Caco-2 (cell line): ENCODE data around the gene KCNG3. TPM values are rescaled to one million over a fixed set of nuclear protein-coding genes. Genes with fewer than 3 reads are reported as not detected.

Experiments used
- BruUV-seq: library from RNA; stranded (reverse); fragments of 400-500 nt; replicated peaks from 2 replicates; lab custom pipeline; 2021; lab: Mats Ljungman, UMichigan
- CTCF ChIA-PET: fragments of 300-600 bp; sonication (Branson Sonifier 250); formaldehyde crosslinking; loops from one replicate; lab custom pipeline; 2022; ENCODE audit warnings: antibody characterized with exemption; lab: Charles Lee
- POLR2A ChIA-PET: fragments of 300-600 bp; sonication (Branson Sonifier 250); formaldehyde crosslinking; loops from one replicate; lab custom pipeline; 2022; ENCODE audit warnings: antibody characterized with exemption; lab: Charles Lee
- DNase-seq, 2 experiments: peaks; one replicate each; pipeline versions ENCODE4 v3.0.0 to v3.0.0-alpha.2; 2020 to 2022
- H3K27me3 ChIP-seq: replicated peaks from 2 replicates; pipeline ENCODE4 v1.6.0; 2011; ENCODE audit warnings: low read length; ENCODE audit not compliant: control insufficient read depth, insufficient read depth
- H3K36me3 ChIP-seq: 2 replicates; pipeline ENCODE4 v1.5.1; 2011; ENCODE audit warnings: low read length; ENCODE audit not compliant: control insufficient read depth, insufficient read depth
- H3K4me1 ChIP-seq: fragments of 250-450 bp; sonication (Bioruptor Pico); 2 replicates; pipeline ENCODE4 v1.5.1; 2020; ENCODE audit warnings: mild to moderate bottlenecking
- H3K4me3 ChIP-seq: 2 replicates; pipeline ENCODE4 v1.5.1; 2011; ENCODE audit warnings: low read depth, mild to moderate bottlenecking, control low read depth, low read length
- H3K9me3 ChIP-seq: fragments of 250-450 bp; sonication (Bioruptor Pico); 2 replicates; pipeline ENCODE4 v1.5.1; 2020; ENCODE audit warnings: mild to moderate bottlenecking, moderate library complexity
- H3K27ac Mint-ChIP-seq: one replicate; pipeline ENCODE4 v1.8.0; 2022; ENCODE audit warnings: mixed read lengths; ENCODE audit not compliant: unreplicated experiment
- H3K27me3 Mint-ChIP-seq: one replicate; pipeline ENCODE4 v1.8.0; 2022; ENCODE audit warnings: mixed read lengths; ENCODE audit not compliant: insufficient read depth, unreplicated experiment
- H3K36me3 Mint-ChIP-seq: one replicate; pipeline ENCODE4 v1.8.0; 2022; ENCODE audit warnings: mild to moderate bottlenecking, mixed read lengths; ENCODE audit not compliant: insufficient read depth, unreplicated experiment
- H3K4me1 Mint-ChIP-seq: one replicate; pipeline ENCODE4 v1.8.0; 2022; ENCODE audit warnings: low read depth, mixed read lengths; ENCODE audit not compliant: unreplicated experiment
- H3K4me3 Mint-ChIP-seq: one replicate; pipeline ENCODE4 v1.8.0; 2022; ENCODE audit warnings: mild to moderate bottlenecking, moderate library complexity, mixed read lengths; ENCODE audit not compliant: unreplicated experiment
- H3K9me3 Mint-ChIP-seq: one replicate; pipeline ENCODE4 v1.8.0; 2022; ENCODE audit warnings: mixed read lengths; ENCODE audit not compliant: unreplicated experiment
- CTCF ChIP-seq, 2 experiments: fragments of 200-600 bp in 1 of 2; IDR thresholded peaks; 1 replicate in 1 of 2; 2 replicates in 1 of 2; pipeline versions ENCODE4 v1.5.1 to v1.8.0; 2011 to 2022; ENCODE audit warnings: antibody characterized with exemption in 1 of 2, control low read depth in 1 of 2, inconsistent platforms in 1 of 2, low read depth in 1 of 2, low read length in 1 of 2, mild to moderate bottlenecking in 1 of 2, moderate library complexity in 1 of 2; ENCODE audit not compliant: insufficient read depth in 1 of 2, severe bottlenecking in 1 of 2, unreplicated experiment in 1 of 2
- intact Hi-C: fragments of 100-400 bp; cut with micrococcal nuclease; formaldehyde crosslinking; loops from one replicate; pipeline ENCODE4 v1.10.0; 2022; ENCODE audit not compliant: unreplicated experiment
- total RNA-seq: library from RNA; stranded (reverse); gene quantifications from 2 replicates; pipeline ENCODE4 v1.2.3, GENCODE V29; 2022

The KCNG3 gene
- total RNA-seq, 1 experiment from 2014 or later = 1.1 TPM

DNA sequence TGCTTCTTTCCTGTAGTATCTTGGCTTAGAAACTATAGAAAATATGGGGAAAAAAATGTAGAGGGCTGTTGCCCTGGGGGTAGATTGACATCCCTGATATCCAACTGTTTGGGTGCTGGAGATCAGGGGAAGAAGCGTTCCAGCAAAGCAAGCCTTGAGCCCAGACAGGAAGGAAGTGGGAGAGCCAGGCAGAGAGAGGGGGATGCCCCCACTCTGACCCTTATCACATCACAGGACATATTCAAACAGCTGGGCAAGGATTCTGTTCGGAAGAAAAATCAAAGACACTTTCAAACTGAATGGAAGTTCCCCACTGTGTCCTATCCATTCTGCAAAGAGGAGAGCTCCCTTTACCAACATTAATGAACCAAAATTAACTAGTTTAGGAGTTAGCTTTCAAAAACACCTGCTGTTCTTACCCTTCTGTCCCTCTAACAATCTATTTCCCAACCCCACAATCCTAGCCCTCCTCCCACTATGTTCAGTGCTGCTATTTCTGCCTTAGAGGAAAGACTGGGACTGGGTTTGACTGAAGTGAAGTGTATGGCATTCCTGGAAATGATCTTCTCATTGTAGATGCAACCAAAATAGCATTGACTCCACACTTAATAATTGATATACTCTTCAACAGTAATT is 16.9 kb upstream of the KCNG3 start:
- no TSS peak for BruUV-seq
- intact Hi-C loops = no loop called here
- H3K9me3 ChIP-seq = no peaks in the 10 kb centered on the region
- H3K27ac Mint-ChIP-seq = no peak overlapping the region
- DNase-seq = no peak
- no peak overlapping the region for H3K4me3 ChIP-seq
- ChIA-PET CTCF (no interaction called here), POLR2A (no interaction called here)
- no peaks in the 10 kb centered on the region for H3K4me1 ChIP-seq
- H3K4me3 Mint-ChIP-seq = no peak overlapping the region
- no peak for TF ChIP-seq CTCF (IDR thresholded peaks at IDR 0.05; ENCODE audit: insufficient read depth in 1 of 2, low read depth in 1 of 2, low read length in 1 of 2, severe bottlenecking in 1 of 2, unreplicated experiment in 1 of 2)
- H3K4me1 Mint-ChIP-seq = peaks cover 6% of the 10 kb centered on the region
- no peaks in the 10 kb centered on the region for H3K9me3 Mint-ChIP-seq
- H3K36me3 Mint-ChIP-seq = no peaks in the 10 kb centered on the region
- H3K36me3 ChIP-seq = no peaks in the 10 kb centered on the region
- no peaks in the 10 kb centered on the region for H3K27me3 ChIP-seq
- no peaks in the 10 kb centered on the region for H3K27me3 Mint-ChIP-seq

GRCh38 chr2:42510191-42510590 is 16.4 kb upstream of the KCNG3 start:
- ChIA-PET CTCF (no interaction called here), POLR2A (interaction anchor here (0.7 kb wide), 1 partner anchor 113 kb away, joined by 8 read pairs; no protein-coding TSS in a partner anchor)
- Histone ChIP-seq H3K27me3 (no peaks in the 10 kb centered on the region), H3K4me3 (no peak overlapping the region), H3K4me1 (no peaks in the 10 kb centered on the region), H3K9me3 (no peaks in the 10 kb centered on the region), H3K36me3 (no peaks in the 10 kb centered on the region)
- Mint-ChIP-seq H3K4me3 (no peak overlapping the region), H3K27me3 (no peaks in the 10 kb centered on the region), H3K4me1 (peaks cover 6% of the 10 kb centered on the region), H3K36me3 (no peaks in the 10 kb centered on the region), H3K27ac (no peak overlapping the region), H3K9me3 (no peaks in the 10 kb centered on the region)
- no peak for TF ChIP-seq CTCF (IDR thresholded peaks at IDR 0.05; ENCODE audit: insufficient read depth in 1 of 2, low read depth in 1 of 2, low read length in 1 of 2, severe bottlenecking in 1 of 2, unreplicated experiment in 1 of 2)
- no peak for DNase-seq
- intact Hi-C loops = no loop called here
- no TSS peak for BruUV-seq

- no TSS peak for BruUV-seq
- Mint-ChIP-seq H3K4me1 (no peaks in the 10 kb centered on the region), H3K36me3 (no peaks in the 10 kb centered on the region), H3K27me3 (no peaks in the 10 kb centered on the region), H3K9me3 (no peaks in the 10 kb centered on the region), H3K27ac (no peak overlapping the region), H3K4me3 (no peak overlapping the region)
- H3K9me3 ChIP-seq = no peaks in the 10 kb centered on the region
- no peaks in the 10 kb centered on the region for H3K27me3 ChIP-seq
- no peaks in the 10 kb centered on the region for H3K36me3 ChIP-seq
- TF ChIP-seq CTCF (IDR thresholded peaks at IDR 0.05; ENCODE audit: insufficient read depth in 1 of 2, low read depth in 1 of 2, low read length in 1 of 2, severe bottlenecking in 1 of 2, unreplicated experiment in 1 of 2) = no peak
- CTCF ChIA-PET = interaction anchor here (0.6 kb wide), 1 partner anchor 803 kb away, joined by 3 read pairs; no protein-coding TSS in a partner anchor
- no peaks in the 10 kb centered on the region for H3K4me1 ChIP-seq
- POLR2A ChIA-PET = no interaction called here
- no peak overlapping the region for H3K4me3 ChIP-seq
- intact Hi-C loops = no loop called here
- peak in 1 of 2 experiments; percentile 34 for DNase-seq
These were observed 10.8 kb upstream of the KCNG3 start for GRCh38 chr2:42504364-42505230.
